Effector CD8-positive, alpha-beta T cell (primary cell): Measurements from ENCODE around the gene PACS2.

Experiments
- DNase-seq: peaks from one replicate; lab custom pipeline; 2025; lab: John Stamatoyannopoulos, UW

Gene PACS2

DNA sequence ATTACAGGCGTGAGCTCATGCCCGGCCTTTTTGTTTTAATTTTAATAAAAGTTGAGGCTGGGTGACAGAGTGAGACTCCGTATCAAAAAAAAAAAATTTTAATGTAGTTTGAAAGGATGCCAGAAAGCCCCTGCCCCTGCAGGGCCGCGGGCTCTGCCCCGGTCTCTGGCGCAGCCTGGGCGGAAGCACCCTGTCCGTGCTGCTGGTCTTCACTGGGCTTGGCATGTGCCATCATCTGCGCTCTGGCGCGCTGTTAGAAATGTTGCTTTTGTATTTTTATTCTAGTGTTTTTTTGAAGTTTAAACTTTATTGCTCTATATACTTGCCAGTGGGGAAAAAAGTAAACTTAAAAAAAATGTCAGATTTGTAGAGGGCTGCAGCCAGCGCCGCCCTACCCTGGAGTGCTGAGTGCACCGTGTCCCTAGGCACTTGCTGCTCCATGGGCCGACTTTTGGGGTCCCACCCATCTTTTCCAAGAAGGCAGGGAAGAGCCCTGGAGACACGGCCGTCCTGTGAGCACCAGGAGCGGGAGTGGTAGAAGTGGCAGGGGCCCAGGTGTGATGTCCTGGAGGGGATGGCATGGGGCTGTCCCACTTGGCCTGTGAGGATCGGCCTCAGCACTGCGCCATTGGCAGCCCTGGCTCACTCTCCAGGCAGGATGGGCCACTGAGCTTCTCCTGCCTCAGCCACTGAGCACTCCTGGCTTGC lies 109.1 kb downstream of the PACS2 start:
- DNase-seq, result no peak

DNA sequence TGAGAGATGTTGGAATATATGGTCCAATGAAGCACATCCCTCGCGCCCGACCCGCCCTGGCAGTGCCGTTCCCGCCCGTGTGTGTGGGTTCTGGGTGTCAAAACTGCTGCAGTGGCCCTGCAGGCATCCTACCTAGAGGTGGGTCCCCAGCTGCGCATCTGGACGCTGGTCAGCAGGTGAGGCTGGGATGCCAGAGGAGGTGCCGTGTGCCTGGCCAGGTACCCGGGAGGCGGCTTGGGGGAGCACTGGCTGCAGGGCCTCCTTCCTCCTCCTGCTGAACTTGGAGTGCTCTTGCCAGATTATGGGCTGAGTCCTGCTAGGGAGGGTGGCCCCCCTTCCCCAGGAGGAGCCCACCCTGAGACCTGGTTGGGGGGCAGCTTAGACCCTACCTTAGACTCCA lies 110.3 kb downstream of the PACS2 start:
- DNase-seq, result no peak

DNA sequence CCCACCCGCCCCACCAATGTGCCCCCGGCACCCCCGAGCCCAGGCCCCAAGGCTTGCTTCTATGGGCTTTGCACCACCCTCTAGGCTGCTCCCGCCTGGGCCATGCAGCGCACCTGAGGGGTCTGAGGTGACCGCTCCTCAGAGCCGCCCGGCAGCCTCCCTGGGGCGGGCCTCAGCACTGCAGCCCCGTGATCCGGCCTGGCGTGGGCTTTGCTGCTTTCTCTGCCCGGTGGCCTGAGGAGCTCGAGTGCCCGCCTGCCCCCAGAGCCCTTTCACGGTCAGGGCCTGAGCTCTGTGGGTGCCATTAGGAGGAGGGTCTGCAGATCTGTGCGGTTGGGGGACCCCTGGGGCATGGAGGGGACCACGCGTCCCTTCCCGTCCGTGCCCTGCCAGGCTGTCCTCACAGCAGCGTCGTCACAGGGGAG lies 111.3 kb downstream of the PACS2 start:
- DNase-seq, result no peak

DNA sequence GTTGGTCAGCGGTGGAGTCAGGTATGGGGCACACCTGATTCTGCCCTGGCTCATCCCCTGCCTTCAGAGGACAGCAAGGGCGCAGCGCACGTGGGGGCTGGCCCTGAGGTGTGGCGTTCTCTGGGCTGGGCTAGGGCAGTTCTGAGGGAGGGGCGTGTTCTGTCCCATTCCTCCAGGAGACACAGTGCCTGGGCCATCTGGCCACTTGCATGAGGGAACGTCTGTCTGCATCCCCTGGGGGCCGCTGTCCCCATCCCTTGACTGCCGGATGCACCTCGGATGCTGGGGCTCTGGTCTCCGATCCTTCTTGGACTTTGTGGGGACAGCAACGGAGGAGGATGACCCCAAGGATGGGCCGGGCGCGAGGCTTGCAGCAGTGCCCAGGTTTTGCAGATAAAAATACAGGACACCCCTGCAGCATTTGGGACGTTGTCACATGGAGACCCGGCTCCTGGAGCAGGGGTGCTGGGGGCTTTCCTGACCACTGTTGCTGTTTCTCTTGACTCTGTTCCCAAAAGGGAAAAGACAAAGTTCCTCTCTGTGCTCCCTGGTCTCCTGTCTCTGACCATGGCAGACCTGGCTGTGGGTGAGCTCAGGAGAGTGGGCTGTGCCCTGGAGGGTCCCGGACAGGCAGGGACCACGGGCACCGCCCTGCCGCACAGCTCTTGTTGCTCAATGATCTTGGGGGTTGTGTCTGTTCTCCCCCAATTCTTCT lies 112.0 kb downstream of the PACS2 start:
- no peak for DNase-seq

DNA sequence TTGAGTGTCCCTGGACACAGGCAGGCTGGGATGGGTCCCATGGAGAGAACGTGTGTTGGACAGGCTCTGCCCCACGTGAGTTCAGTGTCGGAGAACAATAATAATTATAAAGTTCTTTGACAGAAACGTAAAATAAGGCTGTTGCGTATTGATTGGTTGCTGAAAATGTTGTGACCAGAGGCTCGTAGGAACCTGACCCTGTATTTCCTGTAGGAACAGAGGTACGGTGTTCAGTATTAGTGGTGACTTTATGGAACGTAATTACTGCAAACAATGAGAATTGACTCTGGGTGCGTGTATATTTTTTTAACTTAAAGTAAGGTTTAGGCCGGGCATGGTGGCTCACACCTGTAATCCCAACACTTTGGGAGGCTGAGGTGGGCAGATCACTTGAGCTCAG lies 112.9 kb downstream of the PACS2 start:
- DNase-seq, result no peak

DNA sequence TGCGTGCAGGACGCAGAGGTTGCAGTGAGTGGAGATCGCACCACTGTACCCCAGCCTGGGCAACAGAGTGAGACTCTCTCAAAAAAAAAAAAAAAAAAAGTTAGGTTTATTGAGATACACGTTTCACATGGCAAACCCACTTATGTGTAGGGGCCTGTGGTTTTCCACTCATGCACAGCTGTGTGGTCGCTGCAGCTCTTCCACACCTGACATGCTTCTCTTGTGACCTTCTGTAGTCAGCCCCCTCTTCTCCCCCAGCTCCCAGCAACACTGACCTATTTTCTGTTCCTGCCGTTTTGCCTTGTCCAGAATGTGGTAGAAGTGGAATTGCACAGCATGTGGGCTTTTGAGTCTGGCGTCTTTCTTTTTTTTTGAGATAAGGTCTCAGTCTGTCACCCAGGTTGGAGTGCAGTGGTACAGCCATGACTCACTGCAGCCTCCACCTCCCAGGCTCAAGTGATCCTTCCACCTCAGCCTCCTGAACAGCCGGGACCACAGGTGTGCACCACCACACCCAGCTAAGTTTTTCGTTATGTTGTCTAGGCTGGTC lies 113.5 kb downstream of the PACS2 start:
- no peak for DNase-seq

DNA sequence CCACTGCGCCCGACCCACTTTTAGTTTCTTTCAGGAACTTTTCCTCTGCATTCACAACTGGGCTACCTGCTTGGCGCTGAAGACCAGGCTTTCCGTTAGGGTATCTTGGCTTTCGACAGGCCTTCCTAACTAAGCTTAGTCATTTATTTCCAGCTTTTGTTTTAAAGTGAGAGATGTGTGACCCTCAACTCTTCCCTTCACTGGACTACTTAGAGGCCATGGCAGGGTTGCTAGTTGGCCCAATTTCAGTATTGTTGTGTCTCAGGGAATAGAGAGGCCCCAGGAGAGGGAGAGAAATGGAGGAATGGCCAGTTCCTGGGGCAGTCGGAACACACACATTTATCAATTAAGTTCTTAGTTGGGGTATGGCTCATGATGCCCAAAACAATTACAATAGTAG lies 115.5 kb downstream of the PACS2 start:
- no peak for DNase-seq

DNA sequence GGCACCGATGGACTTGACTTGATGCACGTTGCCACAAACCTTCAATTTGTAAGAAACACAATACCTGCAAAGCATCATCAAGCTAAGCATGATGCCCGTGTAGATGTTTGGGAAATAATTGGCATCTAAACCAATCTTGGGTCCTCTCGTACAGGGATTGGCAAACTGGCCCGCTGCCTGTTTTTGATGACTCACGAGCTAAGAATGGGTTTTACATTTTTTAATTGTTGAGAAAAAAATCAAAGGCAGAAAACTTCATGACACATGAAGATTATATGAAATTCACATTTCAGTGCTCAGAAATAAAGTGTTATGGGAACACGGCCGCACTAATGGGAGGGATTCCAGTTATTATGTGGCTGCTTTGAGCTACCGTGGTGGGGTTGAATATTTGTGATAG lies 116.0 kb downstream of the PACS2 start:
- no peak for DNase-seq

DNA sequence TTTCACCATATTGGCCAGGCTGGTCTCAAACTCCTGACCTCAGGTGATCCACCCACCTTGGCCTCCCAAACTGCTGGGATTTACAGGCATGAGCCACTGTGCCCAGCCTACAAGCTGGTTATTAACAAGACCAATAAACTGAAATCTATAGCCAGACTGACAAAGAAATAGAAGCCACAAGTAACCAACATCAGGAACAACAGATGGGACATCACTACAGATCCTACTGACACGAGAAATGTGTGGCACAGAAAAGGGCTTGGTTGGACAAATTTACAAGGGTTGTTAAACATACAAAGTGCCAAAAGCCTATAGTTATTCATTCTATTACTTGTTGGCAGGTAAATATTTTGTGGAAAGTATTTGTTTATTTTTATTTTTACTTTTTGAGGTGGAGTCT lies 116.7 kb downstream of the PACS2 start:
- no peak for DNase-seq

DNA sequence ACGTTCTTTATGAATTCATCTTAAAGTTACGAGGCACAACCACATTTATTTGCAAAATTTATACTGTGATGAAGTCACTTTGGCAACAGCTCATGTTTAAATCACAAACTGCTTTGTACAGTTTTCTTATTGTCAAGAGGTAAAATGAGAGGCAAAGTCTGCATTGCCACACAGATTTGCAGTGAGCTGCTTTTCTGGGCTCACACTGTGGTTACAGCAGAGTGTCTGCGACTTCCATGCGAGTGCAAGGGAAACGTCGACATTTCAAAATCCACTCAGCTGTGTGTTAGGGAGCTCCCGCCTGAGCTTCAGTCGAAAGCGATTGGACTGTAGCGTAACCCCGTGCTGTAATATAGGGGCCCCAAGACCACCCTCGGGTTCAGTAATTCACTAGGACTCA lies 118.1 kb downstream of the PACS2 start:
- no peak for DNase-seq

DNA sequence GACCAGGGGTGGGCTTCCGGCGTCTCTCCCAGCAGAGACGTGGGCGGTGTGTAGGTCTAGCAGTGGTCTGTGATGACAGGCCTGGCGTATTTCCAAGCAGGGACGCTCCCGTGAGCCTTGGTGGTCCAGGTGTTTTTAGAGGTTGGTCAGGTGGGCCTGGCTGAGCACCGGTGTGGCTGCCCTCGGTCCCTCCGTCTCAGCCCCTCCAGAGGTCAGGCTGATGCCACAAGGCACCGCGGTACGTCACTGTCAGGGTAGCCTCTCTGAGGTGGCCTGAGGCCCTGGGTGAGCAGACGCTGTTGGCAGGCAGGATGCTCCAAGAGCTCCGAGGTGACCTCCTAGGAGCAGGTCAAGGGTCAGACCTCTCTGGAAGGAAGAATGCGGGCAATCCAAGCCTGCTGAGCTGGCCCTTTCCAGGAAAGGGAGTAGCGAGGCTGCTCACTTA lies 118.6 kb downstream of the PACS2 start:
- no peak for DNase-seq

DNA sequence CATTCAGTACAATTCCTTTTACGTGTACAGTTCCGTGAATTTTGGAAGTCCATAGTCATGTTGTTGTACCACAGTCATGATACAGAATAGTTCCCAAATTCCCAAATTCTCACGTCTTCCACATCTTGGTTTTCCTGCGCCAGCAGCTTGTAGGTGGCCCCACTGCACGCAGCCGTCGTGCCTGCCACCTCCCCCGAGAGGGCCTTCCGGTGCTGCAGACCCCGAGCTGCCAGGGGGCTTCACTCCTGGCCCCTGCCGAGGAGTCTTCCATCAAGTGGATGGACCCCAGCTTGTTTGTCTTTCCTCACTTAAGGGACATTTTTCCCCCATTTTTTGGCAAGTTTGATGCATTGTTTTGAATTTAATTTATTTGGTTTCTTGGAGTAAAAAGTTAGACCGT lies 121.9 kb downstream of the PACS2 start:
- DNase-seq, result no peak

DNA sequence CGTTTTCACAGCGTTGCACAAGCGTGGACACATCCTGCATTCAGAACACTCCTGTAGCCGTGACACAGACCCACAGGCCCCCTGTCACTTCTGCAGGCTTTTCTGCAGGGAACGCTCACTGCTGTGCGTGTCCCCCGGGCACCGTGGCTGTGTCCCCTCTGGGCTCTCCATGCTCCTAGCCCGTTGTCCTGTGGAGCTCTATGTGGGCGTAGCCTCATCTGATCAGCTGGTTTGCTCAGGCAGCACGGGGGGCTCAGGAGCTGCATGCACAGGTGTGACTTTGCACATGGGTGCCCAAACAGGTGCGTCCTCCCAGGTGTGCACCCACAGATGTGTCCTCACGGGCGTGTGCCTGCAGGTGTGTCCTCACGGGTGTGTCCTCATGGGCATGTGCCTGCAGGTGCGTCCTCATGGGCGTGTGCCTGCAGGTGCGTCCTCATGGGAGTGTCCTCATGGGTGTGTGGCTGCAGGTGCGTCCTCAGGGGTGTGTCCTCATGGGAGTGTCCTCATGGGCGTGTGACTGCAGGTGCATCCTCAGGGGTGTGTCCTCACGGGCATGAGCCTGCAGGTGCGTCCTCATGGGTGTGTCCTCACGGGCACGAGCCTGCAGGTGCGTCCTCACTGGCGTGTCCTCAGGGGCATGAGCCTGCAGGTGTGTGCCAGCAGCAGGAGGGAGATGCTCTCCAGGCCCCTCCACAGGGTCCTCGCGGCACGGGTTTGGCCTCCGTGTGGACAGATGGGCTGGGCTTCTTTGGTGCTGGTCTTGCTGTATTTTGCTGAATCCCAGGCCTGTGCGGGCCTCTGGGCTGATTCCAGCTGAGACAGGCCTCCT lies 122.6 kb downstream of the PACS2 start:
- no peak for DNase-seq

DNA sequence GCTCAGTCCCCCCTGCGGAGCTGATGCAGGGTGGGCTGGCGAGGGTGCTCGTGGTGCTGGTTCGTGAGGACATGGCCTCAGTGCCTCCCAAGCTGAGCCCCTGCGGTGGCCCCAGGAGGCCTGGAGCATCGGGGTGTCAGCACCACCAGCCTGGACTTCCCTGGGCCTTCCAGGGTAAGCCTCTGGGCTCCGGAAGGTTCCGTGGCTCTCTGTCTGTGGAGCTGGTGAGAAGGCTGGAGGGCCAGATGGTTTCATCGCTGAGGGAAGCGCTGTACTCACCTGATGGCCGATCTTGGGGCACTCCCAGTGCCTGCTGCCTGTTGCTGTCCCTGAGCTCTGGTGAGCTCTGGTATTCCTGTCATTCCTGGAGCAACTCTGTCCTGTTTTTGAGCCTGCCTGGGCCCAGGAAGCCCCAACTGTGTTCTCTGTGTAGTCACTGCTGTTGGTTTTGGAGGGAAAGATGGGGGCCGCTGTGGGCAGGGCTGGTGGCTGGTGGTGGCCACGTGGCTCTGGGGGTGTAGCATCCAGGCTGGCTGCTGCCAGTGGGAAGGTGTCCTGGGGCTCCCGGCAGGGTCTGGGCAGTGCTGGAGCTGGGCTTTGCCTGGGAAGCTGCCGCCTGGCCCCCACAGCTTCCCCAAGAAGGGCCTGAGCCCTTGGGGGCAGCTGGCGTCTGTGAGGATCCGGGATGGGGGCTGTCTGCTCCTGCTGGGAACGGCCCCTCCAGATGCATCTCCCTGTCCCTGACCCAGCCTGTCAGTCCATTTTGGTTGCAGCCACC lies 123.4 kb downstream of the PACS2 start:
- DNase-seq, result no peak

DNA sequence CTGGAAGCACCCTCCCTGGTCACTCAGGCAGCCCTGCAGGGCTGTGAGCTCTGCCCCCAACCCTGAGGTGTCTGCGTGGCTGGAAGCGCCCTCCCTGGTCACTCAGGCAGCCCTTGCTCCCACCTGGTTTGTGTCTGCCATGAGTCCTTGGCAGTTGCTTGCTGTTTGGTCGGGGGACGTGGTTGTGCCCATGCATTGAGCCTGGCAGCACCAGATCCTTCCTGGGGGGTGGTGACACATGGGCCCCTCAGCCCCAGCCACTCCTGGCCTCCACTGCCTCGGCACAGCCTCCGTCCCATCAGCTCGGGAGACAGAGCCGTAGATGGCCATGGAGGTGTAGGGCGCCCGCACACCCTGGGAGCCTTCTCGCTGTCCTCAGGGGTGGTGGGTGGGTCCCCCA lies 124.6 kb downstream of the PACS2 start:
- no peak for DNase-seq

DNA sequence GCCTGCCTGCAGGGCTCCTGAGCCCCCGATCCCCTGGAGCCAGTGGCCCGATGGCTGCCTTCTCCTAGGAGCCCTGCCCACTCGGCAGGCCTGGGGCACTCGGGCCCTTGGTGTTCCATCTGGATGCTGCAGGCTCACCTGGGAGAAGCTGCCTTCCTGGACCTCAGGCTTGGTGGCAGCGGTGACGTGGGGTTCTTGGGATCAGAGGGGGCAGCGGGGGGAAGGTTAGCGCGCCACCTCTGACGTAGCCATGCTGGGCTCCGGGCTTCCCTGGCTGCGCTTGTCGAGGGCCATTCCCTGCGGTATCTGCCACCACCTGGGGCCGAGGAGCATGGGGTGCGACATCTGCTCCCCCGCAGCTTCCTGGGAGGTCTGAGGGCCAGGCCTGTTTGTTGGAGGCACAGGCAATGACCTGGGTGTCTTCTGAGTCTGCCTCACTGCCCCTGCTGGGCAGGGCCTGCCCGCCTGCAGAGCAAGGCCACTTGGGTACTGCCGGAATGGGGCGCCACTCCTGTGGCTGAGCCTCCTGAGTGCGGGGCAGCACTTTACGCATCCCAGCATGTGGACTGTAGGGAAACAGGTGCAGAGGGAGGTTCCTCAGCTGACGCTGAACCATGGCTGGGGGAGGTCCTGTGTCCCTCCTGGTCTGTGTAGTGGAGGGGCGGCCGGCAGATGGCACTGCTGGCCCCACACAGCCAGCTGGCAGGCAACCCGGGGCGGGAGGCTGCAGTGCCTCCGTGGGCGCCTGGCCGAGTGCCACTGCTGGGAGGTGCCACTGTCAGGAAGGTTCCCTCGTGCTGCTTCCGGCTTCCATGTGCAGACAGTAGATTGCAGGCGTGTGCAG lies 125.4 kb downstream of the PACS2 start:
- no peak for DNase-seq

DNA sequence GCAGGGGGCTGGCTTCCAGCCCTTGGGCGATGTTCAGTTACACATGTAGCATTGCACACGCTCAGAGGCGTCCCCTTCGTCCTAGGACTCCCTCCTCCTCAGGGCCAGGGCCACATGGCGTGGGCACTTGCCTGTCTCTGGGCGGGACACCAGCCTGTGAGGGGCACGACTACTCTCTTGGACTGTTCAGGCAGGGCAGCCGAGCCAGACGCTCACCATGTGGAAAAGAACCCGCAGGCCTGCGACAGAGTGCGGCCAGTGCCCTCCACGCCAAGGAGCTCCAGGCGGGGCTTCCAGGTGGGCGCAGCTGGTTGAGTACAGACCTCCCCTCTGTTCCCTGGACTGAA lies 126.0 kb downstream of the PACS2 start:
- DNase-seq, result no peak

DNA sequence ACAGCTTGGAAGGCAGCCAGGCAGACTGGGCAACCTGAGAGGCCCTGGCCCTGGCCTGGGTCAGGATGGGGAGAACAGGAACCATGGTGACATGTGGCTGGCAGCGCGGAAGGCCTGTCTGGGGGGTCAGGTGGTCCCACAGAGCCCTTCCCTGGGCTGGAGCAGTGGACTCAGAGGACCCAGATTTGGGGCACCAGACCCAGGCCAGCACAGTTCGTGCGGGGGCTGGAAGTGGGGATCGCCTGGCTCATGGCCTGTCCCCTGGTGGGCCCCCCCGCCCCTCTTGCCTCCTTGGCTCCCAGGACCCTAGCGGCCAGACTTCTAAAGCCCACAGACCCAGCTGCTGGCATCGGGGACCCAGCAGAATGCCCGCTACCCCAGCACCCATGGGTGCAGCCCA lies 126.4 kb downstream of the PACS2 start:
- DNase-seq, result no peak

DNA sequence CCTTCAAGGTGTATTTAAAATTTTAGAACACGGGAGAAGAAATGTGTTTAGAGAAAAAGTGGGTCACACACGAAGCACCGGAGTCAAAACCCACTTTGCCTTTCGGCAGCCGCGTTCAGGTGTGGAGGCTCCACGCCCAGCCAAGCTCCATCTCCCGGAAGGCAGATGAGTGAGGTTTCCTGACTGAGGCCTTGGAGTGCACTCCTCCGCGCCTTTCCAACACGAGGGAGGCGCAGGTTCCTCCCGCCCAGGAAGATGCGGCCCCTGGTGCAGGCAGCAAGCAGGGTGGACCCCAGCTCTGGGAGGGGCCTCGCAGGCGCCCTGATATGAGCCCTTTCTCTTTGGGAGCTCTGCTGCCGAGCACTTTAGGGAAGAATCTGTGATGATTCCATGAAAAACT lies 127.6 kb downstream of the PACS2 start:
- DNase-seq, result no peak

DNA sequence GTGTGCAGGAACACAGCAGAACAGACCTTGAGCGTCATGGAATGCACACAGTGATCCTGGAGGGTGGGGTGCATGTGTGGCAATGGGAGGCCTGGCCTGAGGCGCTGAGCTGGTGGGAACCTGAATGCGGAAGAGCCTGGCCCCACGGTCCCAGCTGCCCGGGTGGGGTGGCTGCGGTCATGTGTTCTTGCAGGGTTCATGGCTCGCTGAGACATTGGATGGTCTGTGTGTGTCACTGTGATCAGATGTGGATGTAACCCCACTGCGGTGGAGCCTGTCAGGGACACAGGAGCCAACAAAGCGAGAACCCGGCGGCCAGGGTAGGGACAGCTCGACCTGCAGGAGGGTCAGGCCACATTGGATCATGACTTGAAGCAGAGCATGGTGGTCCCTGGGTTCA lies 128.3 kb downstream of the PACS2 start:
- no peak for DNase-seq

DNA sequence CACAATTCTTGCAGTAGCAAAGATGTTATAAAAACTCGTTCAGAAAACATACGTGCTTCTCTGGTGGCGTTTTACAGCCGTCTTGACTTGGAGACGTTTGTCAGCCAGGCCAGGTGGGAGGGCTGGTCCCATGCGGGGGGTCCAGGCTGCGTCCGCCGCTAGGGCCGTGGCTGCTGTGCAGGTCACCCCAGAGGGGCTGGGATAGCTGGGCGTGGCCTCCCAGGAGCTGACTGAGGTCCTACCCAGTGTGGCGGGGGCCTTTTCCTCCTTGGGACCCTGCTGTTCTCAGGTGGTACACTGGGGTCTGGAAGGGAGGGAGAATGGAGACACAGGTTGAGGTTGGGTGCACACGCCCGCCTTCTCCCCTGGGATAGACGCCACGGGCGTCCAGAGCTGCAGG lies 130.3 kb downstream of the PACS2 start:
- DNase-seq, result no peak
